Measurements from ENCODE around the gene CHCHD3.
"Not testable (repeated sequence)": the region's sequence is repeated elsewhere in the genome, so short reads cannot be mapped to it uniquely, and the experiment has no call there.

CHCHD3 gene

DNA sequence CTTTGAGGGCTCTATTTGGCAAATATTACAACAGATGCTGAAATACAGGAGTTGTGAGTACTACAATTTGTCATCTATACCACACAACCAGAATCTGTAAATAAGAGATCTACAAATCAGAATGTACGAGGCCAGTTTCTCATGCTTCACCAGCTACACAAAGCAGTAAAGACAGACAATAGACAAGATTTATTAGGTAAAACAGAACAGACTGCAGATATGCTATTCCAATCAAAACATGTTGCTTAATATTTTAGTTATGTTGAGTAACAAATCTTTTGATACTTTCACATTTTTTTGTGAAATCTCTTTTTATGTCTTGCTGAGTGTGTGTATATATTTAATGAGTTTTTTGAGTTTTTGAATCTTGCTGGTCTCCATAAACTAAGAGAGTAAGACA is 109.1 kb downstream of the CHCHD3 start:
- TF ChIP-seq, protein P1, sequence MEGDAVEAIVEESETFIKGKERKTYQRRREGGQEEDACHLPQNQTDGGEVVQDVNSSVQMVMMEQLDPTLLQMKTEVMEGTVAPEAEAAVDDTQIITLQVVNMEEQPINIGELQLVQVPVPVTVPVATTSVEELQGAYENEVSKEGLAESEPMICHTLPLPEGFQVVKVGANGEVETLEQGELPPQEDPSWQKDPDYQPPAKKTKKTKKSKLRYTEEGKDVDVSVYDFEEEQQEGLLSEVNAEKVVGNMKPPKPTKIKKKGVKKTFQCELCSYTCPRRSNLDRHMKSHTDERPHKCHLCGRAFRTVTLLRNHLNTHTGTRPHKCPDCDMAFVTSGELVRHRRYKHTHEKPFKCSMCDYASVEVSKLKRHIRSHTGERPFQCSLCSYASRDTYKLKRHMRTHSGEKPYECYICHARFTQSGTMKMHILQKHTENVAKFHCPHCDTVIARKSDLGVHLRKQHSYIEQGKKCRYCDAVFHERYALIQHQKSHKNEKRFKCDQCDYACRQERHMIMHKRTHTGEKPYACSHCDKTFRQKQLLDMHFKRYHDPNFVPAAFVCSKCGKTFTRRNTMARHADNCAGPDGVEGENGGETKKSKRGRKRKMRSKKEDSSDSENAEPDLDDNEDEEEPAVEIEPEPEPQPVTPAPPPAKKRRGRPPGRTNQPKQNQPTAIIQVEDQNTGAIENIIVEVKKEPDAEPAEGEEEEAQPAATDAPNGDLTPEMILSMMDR (IDR thresholded peaks at IDR 0.05; ENCODE audit: insufficient read depth, low read depth, low read length, missing control alignments), result no peak
- no peak overlapping the region for H3K4me3 ChIP-seq (ENCODE audit: low read depth, low read length)
- no peak for DNase-seq (ENCODE audit: low read depth)

DNA sequence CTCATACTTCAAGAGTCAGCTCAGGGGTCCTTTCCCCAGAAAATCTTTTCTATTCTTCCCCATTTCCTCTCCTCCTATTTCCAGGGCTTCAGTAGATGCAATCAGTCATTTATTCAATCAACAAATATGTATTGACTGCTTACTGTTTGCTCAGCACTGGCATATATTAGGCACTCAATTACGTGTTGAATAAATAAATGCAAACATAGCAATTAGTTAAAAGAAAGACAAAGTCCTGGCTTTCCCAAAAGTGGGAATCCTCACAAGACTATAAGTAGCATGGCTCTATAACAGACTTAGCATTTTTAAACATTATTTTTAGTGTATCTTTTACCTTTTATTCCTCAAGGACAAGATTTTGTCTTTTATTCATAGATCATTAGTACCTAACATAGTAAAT is 111.6 kb downstream of the CHCHD3 start:
- TF ChIP-seq, protein P1 (IDR thresholded peaks at IDR 0.05; ENCODE audit: insufficient read depth, low read depth, low read length, missing control alignments), result no peak
- no peak for DNase-seq (ENCODE audit: low read depth)
- H3K4me3 ChIP-seq (ENCODE audit: low read depth, low read length), result no peak overlapping the region

DNA sequence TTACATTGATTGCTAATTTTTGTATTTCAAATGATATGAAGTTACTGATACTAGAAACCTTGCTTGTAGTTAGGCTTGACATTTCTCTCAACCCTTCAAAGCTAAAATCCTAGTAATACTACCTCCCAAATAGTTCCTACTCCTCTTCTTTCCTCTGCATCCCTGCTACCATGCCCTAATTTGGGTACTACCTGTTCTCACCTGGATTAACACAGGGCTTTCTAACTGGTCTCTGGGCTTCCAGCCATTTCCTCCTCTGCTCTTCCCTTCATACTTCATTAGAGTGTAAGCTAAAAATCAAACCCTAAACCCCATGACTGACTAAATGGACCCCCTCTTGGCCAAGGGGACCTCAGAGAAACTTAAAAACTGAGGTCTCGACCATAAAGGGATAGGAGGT is 112.4 kb downstream of the CHCHD3 start:
- TF ChIP-seq, protein P1 (IDR thresholded peaks at IDR 0.05; ENCODE audit: insufficient read depth, low read depth, low read length, missing control alignments), result no peak
- no peak for DNase-seq (ENCODE audit: low read depth)
- H3K4me3 ChIP-seq (ENCODE audit: low read depth, low read length), result no peak overlapping the region

DNA sequence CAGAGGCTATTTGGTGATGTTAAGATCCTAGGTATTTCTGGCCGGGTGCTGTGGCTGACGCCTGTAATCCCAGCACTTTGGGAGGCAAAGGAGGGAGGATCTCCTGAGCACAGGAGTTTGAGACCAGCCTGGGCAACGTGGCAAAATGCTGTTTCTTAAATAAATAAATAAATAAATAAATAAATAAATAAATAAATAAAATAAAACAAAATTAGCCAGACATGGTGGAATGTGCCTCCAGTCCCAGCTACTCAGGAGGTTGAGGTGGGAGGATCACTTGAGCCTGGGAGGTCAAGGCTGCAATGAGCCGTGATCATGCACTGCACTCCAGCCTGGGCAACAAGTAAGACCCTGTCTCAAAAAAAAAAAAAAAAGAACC is 114.4 kb downstream of the CHCHD3 start:
- not testable (repeated sequence) for DNase-seq (ENCODE audit: low read depth); H3K4me3 ChIP-seq (ENCODE audit: low read depth, low read length)

DNA sequence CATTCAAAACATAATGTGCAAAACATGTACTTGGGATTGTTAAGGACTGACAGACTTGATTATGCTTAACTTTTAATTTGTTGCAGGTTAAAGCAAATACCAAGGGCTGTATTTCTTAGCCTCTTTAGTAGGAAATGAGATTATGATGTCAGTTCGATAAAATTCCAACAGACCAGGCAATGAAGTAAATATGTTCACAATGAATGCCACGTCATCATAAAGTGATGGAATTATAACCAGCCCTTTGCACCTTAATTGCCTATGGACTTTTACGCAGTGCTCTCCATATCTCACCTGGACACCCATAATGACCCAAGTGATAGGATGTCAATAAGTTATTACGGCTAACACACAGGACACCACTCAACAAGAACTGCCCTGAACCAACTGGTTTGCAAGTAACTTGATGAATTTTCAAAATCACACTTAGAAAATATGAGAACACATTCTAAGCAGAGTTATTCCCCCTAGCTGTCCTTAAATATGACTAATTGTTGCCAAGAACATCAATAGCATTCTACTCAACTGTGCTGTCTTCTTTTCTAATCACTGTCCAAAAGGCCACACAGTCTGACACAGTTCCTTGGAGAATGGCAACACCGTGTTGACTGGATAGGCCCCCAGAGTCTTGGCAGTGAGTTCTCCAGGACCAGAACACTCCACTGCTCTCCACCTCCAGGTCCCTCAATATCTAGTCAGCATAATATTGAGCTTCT is 115.0 kb downstream of the CHCHD3 start:
- DNase-seq (ENCODE audit: low read depth), result no peak
- TF ChIP-seq, protein P1 (IDR thresholded peaks at IDR 0.05; ENCODE audit: insufficient read depth, low read depth, low read length, missing control alignments), result no peak

DNA sequence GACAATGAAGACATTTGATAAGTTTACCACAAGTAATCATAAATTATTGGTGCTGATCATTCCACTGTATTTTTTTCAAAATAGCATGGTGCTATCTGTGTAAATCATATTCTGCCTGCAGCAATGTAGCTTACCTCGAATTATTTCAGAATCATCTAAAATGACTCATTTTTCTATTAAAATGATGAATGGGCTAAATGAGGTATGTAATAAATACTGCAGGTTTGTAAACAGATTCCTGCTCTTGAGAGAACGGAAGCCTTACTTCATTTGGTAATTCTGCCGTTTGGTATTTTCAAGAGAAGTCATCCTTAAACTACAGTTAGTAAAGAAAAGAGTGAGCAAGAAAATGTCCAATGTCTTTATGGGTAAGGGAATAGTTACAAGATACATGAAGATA is 115.9 kb downstream of the CHCHD3 start:
- H3K4me3 ChIP-seq (ENCODE audit: low read depth, low read length), result no peak overlapping the region

More for the DNA sequence above, 115.0 kb downstream of the CHCHD3 start:
- H3K4me3 ChIP-seq (ENCODE audit: low read depth, low read length), result no peak overlapping the region

DNA sequence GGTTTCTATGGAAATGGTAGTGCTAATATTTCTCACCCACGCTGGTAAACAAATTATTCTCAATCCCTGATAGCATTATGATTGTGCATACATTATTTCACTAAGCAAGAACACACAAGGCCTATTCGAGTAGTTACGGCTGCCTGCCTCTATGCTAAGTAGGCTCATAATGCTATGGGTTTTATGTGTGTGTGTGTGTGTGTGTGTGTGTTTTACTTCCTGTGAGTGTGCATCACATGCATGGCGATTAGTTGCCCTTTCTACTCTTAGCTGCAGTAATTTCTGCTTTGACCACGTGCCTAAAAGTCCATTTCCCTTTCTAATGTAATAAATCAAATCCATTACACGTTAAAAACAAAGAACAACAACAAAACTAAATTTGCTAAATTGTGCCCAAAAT is 117.0 kb downstream of the CHCHD3 start:
- no peak for DNase-seq (ENCODE audit: low read depth)
- no peak overlapping the region for H3K4me3 ChIP-seq (ENCODE audit: low read depth, low read length)
- TF ChIP-seq, protein P1 (IDR thresholded peaks at IDR 0.05; ENCODE audit: insufficient read depth, low read depth, low read length, missing control alignments), result no peak

More for the DNA sequence above, 115.9 kb downstream of the CHCHD3 start:
- TF ChIP-seq, protein P1 (IDR thresholded peaks at IDR 0.05; ENCODE audit: insufficient read depth, low read depth, low read length, missing control alignments), result no peak
- DNase-seq (ENCODE audit: low read depth), result no peak
